OCI-LY1 (cell line): Measurements from ENCODE around the gene EIF2B4.

ENCODE experiments used
- H2AFZ ChIP-seq: fragments of 200-600 bp; sonication (generic), shearing (Covaris generic); 2 replicates; pipeline ENCODE4 v1.6.0; 2014; ENCODE audit warnings: antibody characterized with exemption, mild to moderate bottlenecking, low read length
- H3F3A ChIP-seq: fragments of 200-600 bp; sonication (generic), shearing (Covaris generic); 2 replicates; pipeline ENCODE4 v1.6.0; 2014; ENCODE audit warnings: mild to moderate bottlenecking, antibody characterized with exemption, low read length, moderate library complexity; ENCODE audit not compliant: insufficient read depth
- H3K27ac ChIP-seq: fragments of 200-600 bp; sonication (generic); 2 replicates; pipeline ENCODE4 v1.5.1; 2014; ENCODE audit warnings: low read length, mixed run types, mild to moderate bottlenecking, low read depth; ENCODE audit not compliant: poor library complexity, severe bottlenecking
- H3K27me3 ChIP-seq: fragments of 200-600 bp; sonication (generic); 2 replicates; pipeline ENCODE4 v1.6.0; 2014; ENCODE audit warnings: antibody characterized with exemption, mild to moderate bottlenecking, low read length, moderate library complexity; ENCODE audit not compliant: insufficient read depth
- H3K36me3 ChIP-seq: fragments of 200-600 bp; sonication (generic); 2 replicates; pipeline ENCODE4 v1.6.1; 2014; ENCODE audit warnings: mild to moderate bottlenecking, antibody characterized with exemption, low read length, moderate library complexity, mixed read lengths; ENCODE audit not compliant: insufficient read depth
- H3K4me1 ChIP-seq: fragments of 200-600 bp; sonication (generic); 2 replicates; pipeline ENCODE4 v1.5.1; 2014; ENCODE audit warnings: mild to moderate bottlenecking, low read length, moderate library complexity; ENCODE audit not compliant: insufficient read depth, severe bottlenecking
- H3K4me2 ChIP-seq: fragments of 200-600 bp; sonication (generic), shearing (Covaris generic); 2 replicates; pipeline ENCODE4 v1.6.1; 2014; ENCODE audit warnings: low read length
- H3K4me3 ChIP-seq: fragments of 200-600 bp; sonication (generic); 2 replicates; pipeline ENCODE4 v1.5.1; 2014; ENCODE audit warnings: low read length, low read depth, mild to moderate bottlenecking, mixed read lengths; ENCODE audit not compliant: poor library complexity, severe bottlenecking
- H3K79me2 ChIP-seq: fragments of 200-600 bp; shearing (Covaris generic); 2 replicates; pipeline ENCODE4 v1.6.1; 2016; ENCODE audit warnings: mixed run types, low read length, mixed read lengths; ENCODE audit not compliant: insufficient read depth
- H3K9ac ChIP-seq: fragments of 200-600 bp; sonication (generic), shearing (Covaris generic); 2 replicates; pipeline ENCODE4 v1.6.1; 2014; ENCODE audit warnings: mild to moderate bottlenecking, low read length, mixed read lengths
- H3K9me2 ChIP-seq: fragments of 200-600 bp; sonication (generic), shearing (Covaris generic); 2 replicates; pipeline ENCODE4 v1.6.1; 2014; ENCODE audit warnings: low read depth, mild to moderate bottlenecking, low read length, mixed read lengths
- H3K9me3 ChIP-seq: fragments of 200-600 bp; shearing (Covaris generic); 2 replicates; pipeline ENCODE4 v1.6.1; 2014; ENCODE audit warnings: low read length, mixed read lengths
- H4K20me1 ChIP-seq: fragments of 200-600 bp; sonication (generic), shearing (Covaris generic); 2 replicates; pipeline ENCODE4 v1.6.0; 2016; ENCODE audit warnings: mild to moderate bottlenecking, low read length; ENCODE audit not compliant: insufficient read depth
- CTCF ChIP-seq: fragments of 200-600 bp; sonication (generic), shearing (Covaris generic); IDR thresholded peaks from 2 replicates; pipeline ENCODE4 v1.5.1; 2017; ENCODE audit warnings: mild to moderate bottlenecking, antibody characterized with exemption, low read length, moderate library complexity, mixed read lengths
- EZH2 ChIP-seq: fragments of 200-600 bp; sonication (generic), shearing (Covaris generic); IDR thresholded peaks from 2 replicates; pipeline ENCODE4 v1.8.0; 2017; ENCODE audit warnings: borderline replicate concordance, mixed run types, mild to moderate bottlenecking, antibody characterized with exemption, low read length, moderate library complexity, mixed read lengths

Gene EIF2B4

GRCh38 chr2:27390822-27391679 lies 20.9 kb upstream of the EIF2B4 start:
- Histone ChIP-seq H3F3A (no peaks in the 10 kb centered on the region), H3K4me2 (no peak overlapping the region), H3K36me3 (peaks cover 33% of the 10 kb centered on the region), H3K9me3 (no peaks in the 10 kb centered on the region), H3K9me2 (no peaks in the 10 kb centered on the region), H3K4me1 (no peaks in the 10 kb centered on the region), H4K20me1 (no peaks in the 10 kb centered on the region), H3K79me2 (peaks cover 64% of the 10 kb centered on the region), H2AFZ (no peak overlapping the region), H3K27ac (no peak overlapping the region), H3K9ac (no peak overlapping the region), H3K27me3 (no peaks in the 10 kb centered on the region), H3K4me3 (no peak overlapping the region)
- no peak for TF ChIP-seq EZH2
- no peak for TF ChIP-seq CTCF

GRCh38 chr2:27381577-27382181 lies 11.5 kb upstream of the EIF2B4 start:
- Histone ChIP-seq H4K20me1 (no peaks in the 10 kb centered on the region), H3K4me1 (peaks cover 25% of the 10 kb centered on the region), H3K36me3 (peaks cover 88% of the 10 kb centered on the region), H3K9ac (no peak overlapping the region; the same call in 1 of the 2 replicates), H3K79me2 (no peaks in the 10 kb centered on the region), H2AFZ (no peak overlapping the region), H3K4me2 (no peak overlapping the region), H3K27me3 (no peaks in the 10 kb centered on the region), H3F3A (0 out of 2 replicates have a peak, but pooled peaks cover 2% of the 10 kb centered on the region), H3K27ac (peak overlapping the region; percentile 77), H3K9me2 (no peaks in the 10 kb centered on the region), H3K4me3 (no peak overlapping the region), H3K9me3 (no peaks in the 10 kb centered on the region)
- TF ChIP-seq CTCF (no peak), EZH2 (no peak)

- H3K4me3 ChIP-seq: peak within 1 kb of the TSS; percentile 86
- H3K4me2 ChIP-seq: peak within 1 kb of the TSS; percentile 97
- TF ChIP-seq EZH2 (no peak), CTCF (no peak)
- H3K79me2 ChIP-seq: no peaks in the 10 kb centered on the region
- H3K27me3 ChIP-seq: no peaks in the 10 kb centered on the region
- 0 out of 2 replicates have a peak, but pooled peaks cover 2% of the 10 kb centered on the region for H3F3A ChIP-seq
- H2AFZ ChIP-seq: no peak within 1 kb of the TSS
- no peaks in the 10 kb centered on the region for H3K9me2 ChIP-seq
- H3K9me3 ChIP-seq: no peaks in the 10 kb centered on the region
- peak within 1 kb of the TSS; percentile 96 for H3K9ac ChIP-seq
- H3K27ac ChIP-seq: peak within 1 kb of the TSS; percentile 86
- H4K20me1 ChIP-seq: no peaks in the 10 kb centered on the region
- H3K4me1 ChIP-seq: peaks cover 25% of the 10 kb centered on the region
- peaks cover 90% of the 10 kb centered on the region for H3K36me3 ChIP-seq
Measured at GRCh38 chr2:27380626-27381545, 10.7 kb upstream of the EIF2B4 start, which contains the start of gene ZNF513. Gene ZNF513 (minus strand): TSS chr2:27380734. CDS start chr2:27380526, 208 bp downstream.
